H1 (cell line): Measurements from ENCODE around the gene ATG7. TPM values are rescaled to one million over a fixed set of nuclear protein-coding genes. Genes with fewer than 3 reads are reported as not detected.

Experiments
- CTCF ChIA-PET: fragments of 300-600 bp; sonication (Branson Sonifier 250); formaldehyde crosslinking; loops from one replicate; lab custom pipeline; 2021; ENCODE audit not compliant: partially characterized antibody; lab: Charles Lee
- POLR2A ChIA-PET: fragments of 300-600 bp; sonication (Branson Sonifier 250); formaldehyde crosslinking; loops from one replicate; lab custom pipeline; 2021; ENCODE audit warnings: inconsistent platforms; ENCODE audit not compliant: partially characterized antibody; lab: Charles Lee
- DNase-seq, 2 experiments: peaks; one replicate each; pipeline versions ENCODE4 v3.0.0 to v3.0.0-alpha.2; 2010 to 2022; ENCODE audit warnings: low spot score in 2 of 2, low read depth in 1 of 2, mixed read lengths in 1 of 2
- FAIRE-seq: peaks from 2 replicates; lab custom pipeline; 2011; peaks lifted over from hg19 to GRCh38; lab: Jason Lieb, UNC
- H2AFZ ChIP-seq: 2 replicates; pipeline ENCODE4 v1.8.1; 2012; ENCODE audit warnings: low read length, inconsistent platforms
- H2AK5ac ChIP-seq: 2 replicates; pipeline ENCODE4 v1.6.1; 2013; ENCODE audit warnings: low read depth, low read length
- H2BK120ac ChIP-seq: replicated peaks from 2 replicates; pipeline ENCODE3; 2013; ENCODE audit warnings: low read depth, low read length, inconsistent platforms
- H2BK12ac ChIP-seq: 2 replicates; pipeline ENCODE4 v1.6.1; 2013; ENCODE audit warnings: low read depth, low read length
- H2BK15ac ChIP-seq: 2 replicates; pipeline ENCODE4 v1.6.1; 2013; ENCODE audit warnings: low read length
- H2BK20ac ChIP-seq: 2 replicates; pipeline ENCODE4 v1.6.1; 2013; ENCODE audit warnings: low read length
- H2BK5ac ChIP-seq: 2 replicates; pipeline ENCODE4 v1.6.1; 2013; ENCODE audit warnings: low read depth, low read length
- H3K14ac ChIP-seq: 2 replicates; pipeline ENCODE4 v1.6.1; 2013; ENCODE audit warnings: inconsistent platforms; ENCODE audit not compliant: insufficient read length
- H3K18ac ChIP-seq: 2 replicates; pipeline ENCODE4 v1.6.1; 2013; ENCODE audit warnings: low read length; ENCODE audit errors: extremely low read depth
- H3K23ac ChIP-seq: 2 replicates; pipeline ENCODE4 v1.6.1; 2013; ENCODE audit warnings: inconsistent platforms; ENCODE audit not compliant: insufficient read length
- H3K23me2 ChIP-seq: 2 replicates; pipeline ENCODE4 v1.6.1; 2013; ENCODE audit warnings: low read depth, low read length
- H3K27ac ChIP-seq: 2 replicates; pipeline ENCODE4 v1.6.1; 2011; ENCODE audit warnings: low read depth, low read length, inconsistent platforms
- H3K27me3 ChIP-seq, 4 experiments: replicated peaks in 1 of 4; 1 replicate in 1 of 4; 2 replicates in 3 of 4; pipeline versions ENCODE4 v1.6.1 to v1.8.1; 2011 to 2013; ENCODE audit warnings: low read length in 3 of 4, mild to moderate bottlenecking in 3 of 4, inconsistent platforms in 2 of 4, mixed read lengths in 2 of 4, moderate library complexity in 1 of 4; ENCODE audit not compliant: control insufficient read depth in 3 of 4, insufficient read depth in 3 of 4; ENCODE audit errors: extremely low read depth in 1 of 4
- H3K36me3 ChIP-seq, 4 experiments: 2 replicates each; pipeline versions ENCODE4 v1.6.1 to v1.8.1; 2011 to 2013; ENCODE audit warnings: mild to moderate bottlenecking in 4 of 4, low read length in 3 of 4, moderate library complexity in 2 of 4, control low read depth in 1 of 4, inconsistent platforms in 1 of 4; ENCODE audit not compliant: insufficient read depth in 4 of 4, control insufficient read depth in 2 of 4
- H3K4ac ChIP-seq: replicated peaks from 2 replicates; pipeline ENCODE3; 2013; ENCODE audit warnings: low read length, low read depth, mixed read lengths, inconsistent platforms; ENCODE audit not compliant: insufficient read length
- H3K4me1 ChIP-seq, 4 experiments: replicated peaks in 1 of 4; 1 replicate in 1 of 4; 2 replicates in 3 of 4; pipeline versions ENCODE4 v1.6.1 to v1.8.1; 2011 to 2013; ENCODE audit warnings: low read length in 3 of 4, inconsistent platforms in 2 of 4, mixed read lengths in 1 of 4; ENCODE audit not compliant: insufficient read depth in 4 of 4, control insufficient read depth in 3 of 4
- H3K4me2 ChIP-seq, 2 experiments: 2 replicates each; pipeline versions ENCODE4 v1.6.1 to v1.8.1; 2011 to 2013; ENCODE audit warnings: low read depth in 2 of 2, low read length in 2 of 2, control low read depth in 1 of 2, inconsistent platforms in 1 of 2, mild to moderate bottlenecking in 1 of 2; ENCODE audit not compliant: insufficient read depth in 1 of 2
- H3K4me3 ChIP-seq, 4 experiments: fragments of 200-600, 300-600 bp in 1 of 4; sonication (generic), shearing (Covaris generic), sonication (Bioruptor Twin) in 1 of 4; 2 replicates each; pipeline versions ENCODE4 v1.5.1 to v1.8.1; 2011 to 2016; ENCODE audit warnings: low read length in 4 of 4, low read depth in 3 of 4, control low read depth in 2 of 4, inconsistent platforms in 2 of 4, mild to moderate bottlenecking in 2 of 4, mixed read lengths in 1 of 4, moderate library complexity in 1 of 4; ENCODE audit not compliant: insufficient read depth in 2 of 4; ENCODE audit errors: extremely low read depth in 1 of 4
- H3K56ac ChIP-seq: replicated peaks from 2 replicates; pipeline ENCODE3; 2013; ENCODE audit warnings: low read depth, mild to moderate bottlenecking, mixed read lengths, low read length, inconsistent platforms; ENCODE audit not compliant: insufficient read length
- H3K79me1 ChIP-seq: 2 replicates; pipeline ENCODE4 v1.6.1; 2013; ENCODE audit warnings: low read depth, low read length, control low read depth
- H3K79me2 ChIP-seq, 2 experiments: 2 replicates each; pipeline versions ENCODE4 v1.6.1 to v1.8.1; 2012 to 2013; ENCODE audit warnings: low read length in 2 of 2, mild to moderate bottlenecking in 2 of 2, inconsistent platforms in 1 of 2; ENCODE audit not compliant: insufficient read depth in 2 of 2, control insufficient read depth in 1 of 2
- H3K9ac ChIP-seq, 4 experiments: replicated peaks in 1 of 4; 1 replicate in 1 of 4; 2 replicates in 3 of 4; pipeline versions ENCODE4 v1.6.1 to v1.8.1; 2011 to 2013; ENCODE audit warnings: low read depth in 3 of 4, low read length in 3 of 4, control low read depth in 2 of 4, mild to moderate bottlenecking in 2 of 4, moderate library complexity in 2 of 4, inconsistent platforms in 1 of 4; ENCODE audit errors: extremely low read depth in 1 of 4
- H3K9me3 ChIP-seq, 2 experiments: 2 replicates each; pipeline versions ENCODE4 v1.6.1 to v1.8.1; 2012 to 2013; ENCODE audit warnings: mild to moderate bottlenecking in 2 of 2, moderate library complexity in 2 of 2, control low read depth in 1 of 2, inconsistent platforms in 1 of 2, low read depth in 1 of 2, low read length in 1 of 2, mixed read lengths in 1 of 2; ENCODE audit not compliant: insufficient read depth in 2 of 2
- H4K20me1 ChIP-seq, 2 experiments: replicated peaks in 1 of 2; 2 replicates each; pipeline versions ENCODE3 to v1.8.1; 2011 to 2013; ENCODE audit warnings: inconsistent platforms in 2 of 2, low read length in 2 of 2, mild to moderate bottlenecking in 1 of 2; ENCODE audit not compliant: insufficient read depth in 2 of 2, control insufficient read depth in 1 of 2
- H4K5ac ChIP-seq: 2 replicates; pipeline ENCODE4 v1.6.1; 2013; ENCODE audit warnings: low read length, low read depth, mixed read lengths, inconsistent platforms; ENCODE audit not compliant: insufficient read length
- H4K8ac ChIP-seq: 2 replicates; pipeline ENCODE4 v1.8.0; 2013; ENCODE audit warnings: mild to moderate bottlenecking, moderate library complexity, low read length, inconsistent platforms; ENCODE audit not compliant: insufficient read depth; ENCODE audit errors: extremely low read depth
- H4K91ac ChIP-seq: replicated peaks from 2 replicates; pipeline ENCODE3; 2013; ENCODE audit warnings: low read length, mixed read lengths, inconsistent platforms; ENCODE audit not compliant: insufficient read length
- BACH1 ChIP-seq: IDR thresholded peaks from 2 replicates; pipeline ENCODE4 v1.6.1; 2012; ENCODE audit warnings: low read length, improper control_type of control experiment
- BCL11A ChIP-seq, 2 experiments: IDR thresholded peaks; one replicate each; pipeline ENCODE4 v1.6.1; 2011; ENCODE audit warnings: low read depth in 2 of 2, low read length in 2 of 2, mild to moderate bottlenecking in 2 of 2
- CBX8 ChIP-seq: fragments of 300-800, 300-1000 bp; sonication (generic); IDR thresholded peaks from 2 replicates; pipeline ENCODE4 v1.7.1; 2016; ENCODE audit warnings: low read depth, low read length, borderline replicate concordance
- CHD1 ChIP-seq: IDR thresholded peaks from 2 replicates; pipeline ENCODE4 v1.6.1; 2012; ENCODE audit warnings: low read depth, low read length, improper control_type of control experiment
- FOSL1 ChIP-seq: IDR thresholded peaks from 2 replicates; pipeline ENCODE4 v1.6.1; 2011; ENCODE audit warnings: mild to moderate bottlenecking, low read depth, low read length, moderate library complexity; ENCODE audit not compliant: insufficient read depth
- GABPA ChIP-seq: IDR thresholded peaks from 2 replicates; pipeline ENCODE4 v1.6.1; 2011; ENCODE audit warnings: mild to moderate bottlenecking, low read length, moderate library complexity, borderline replicate concordance; ENCODE audit not compliant: insufficient read depth
- GTF2F1 ChIP-seq: IDR thresholded peaks from 2 replicates; pipeline ENCODE4 v1.6.1; 2012; ENCODE audit warnings: low read depth, low read length, improper control_type of control experiment, borderline replicate concordance
- JUND ChIP-seq: IDR thresholded peaks from 2 replicates; pipeline ENCODE4 v1.6.1; 2011; ENCODE audit warnings: mild to moderate bottlenecking, improper control_type of control experiment, low read length
- KDM4A ChIP-seq: IDR thresholded peaks from one replicate; pipeline ENCODE4 v1.7.1; 2012; ENCODE audit warnings: low read depth, mild to moderate bottlenecking, moderate library complexity, low read length, inconsistent platforms; ENCODE audit not compliant: severe bottlenecking
- PHF8 ChIP-seq: fragments of 200-600 bp; sonication (generic); conservative IDR thresholded peaks from 2 replicates; pipeline ENCODE4 v1.7.1; 2012; ENCODE audit warnings: low read depth, mild to moderate bottlenecking, inconsistent platforms, low read length, moderate library complexity
- POLR2A ChIP-seq, 2 experiments: IDR thresholded peaks; 1 replicate in 1 of 2; 2 replicates in 1 of 2; pipeline ENCODE4 v1.6.1; 2011; ENCODE audit warnings: low read depth in 2 of 2, low read length in 2 of 2, mild to moderate bottlenecking in 2 of 2; ENCODE audit errors: control extremely low read depth in 1 of 2
- RBBP5 ChIP-seq: IDR thresholded peaks from 2 replicates; pipeline ENCODE4 v1.7.1; 2012; ENCODE audit warnings: low read depth, mild to moderate bottlenecking, inconsistent platforms, low read length, moderate library complexity, borderline replicate concordance
- RXRA ChIP-seq: IDR thresholded peaks from 2 replicates; pipeline ENCODE4 v1.6.1; 2011; ENCODE audit warnings: low read depth, mild to moderate bottlenecking, low read length, moderate library complexity; ENCODE audit not compliant: insufficient read depth
- SAP30 ChIP-seq: fragments of 300-600 bp; sonication (generic); IDR thresholded peaks from 2 replicates; pipeline ENCODE4 v1.7.1; 2012; ENCODE audit warnings: low read length, moderate library complexity, mild to moderate bottlenecking, inconsistent platforms; ENCODE audit not compliant: insufficient read depth, insufficient replicate concordance
- SP1 ChIP-seq: IDR thresholded peaks from 2 replicates; pipeline ENCODE4 v1.6.1; 2011; ENCODE audit warnings: low read depth, low read length
- WGBS, 2 experiments: shearing (Covaris generic) in 1 of 2; methylation state at CpG; one replicate each; pipeline versions ENCODE4 v1.1.6 to v1.1.7; 2013 to 2015; ENCODE audit warnings: low lambda C conversion rate in 2 of 2, mixed read lengths in 2 of 2, inconsistent platforms in 1 of 2, low coverage in 1 of 2, missing lambda C conversion rate in 1 of 2; ENCODE audit not compliant: insufficient replicate concordance in 2 of 2, insufficient coverage in 1 of 2, insufficient read length in 1 of 2; ENCODE audit errors: extremely low coverage in 1 of 2, missing lambda C conversion rate in 1 of 2; 5-methylcytosine and 5-hydroxymethylcytosine counted together
- polyA plus RNA-seq, 7 experiments: library from polyadenylated mRNA; depleted of rRNA in 3 of 7; stranded (reverse) in 5 of 7; unstranded in 2 of 7; fragments of >200 nt in 5 of 7; fragments of 200-250 nt in 2 of 7; gene quantifications; 1 replicate in 5 of 7; 2 replicates in 1 of 7; 4 replicates in 1 of 7; pipeline versions ENCODE4 v1.2.1 to v1.2.3, GENCODE V29; 2011 to 2013; ENCODE audit warnings: missing spikeins in 2 of 7, mixed read lengths in 2 of 7
- total RNA-seq: library from RNA; stranded (reverse); fragmentation: NEBNext Ultra II Directional; extraction: Animal tissue kit (Norgen Biotek cat#: 25700); gene quantifications from 2 replicates; pipeline ENCODE4 v1.2.1, GENCODE V29; 2021

The ATG7 gene
- total and polyA plus RNA-seq, 2 of the 8 experiments (the other 6 are each of a cell fraction or from before 2014, with no cell fraction given), result 15.0 to 19.1 TPM

DNA sequence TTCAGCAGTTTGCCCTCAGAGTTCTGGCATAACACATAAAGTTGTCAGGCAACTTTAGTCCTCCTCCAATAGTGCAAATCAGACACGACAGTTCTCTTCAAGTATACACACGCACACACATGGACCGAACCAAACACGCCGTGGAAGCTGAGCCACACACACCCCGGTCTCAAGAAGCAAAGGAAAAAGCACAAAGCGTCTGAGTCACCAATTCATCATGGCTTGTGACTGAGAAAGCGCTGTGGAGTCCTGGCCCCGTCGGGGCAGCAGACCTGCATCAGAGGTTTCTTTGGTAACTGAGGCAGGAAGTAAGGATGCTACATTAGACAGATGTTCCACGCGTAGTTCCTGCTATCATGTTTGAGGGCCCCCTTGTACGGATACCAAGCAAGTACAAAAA is 285.8 kb downstream of the ATG7 start:
- FAIRE-seq (no peak), DNase-seq (no peak)
- H3K36me3 ChIP-seq, result peaks cover 0 to 10% (median 1%) of the 10 kb centered on the region in 4 experiments; a peak in 4 of 8 replicates
- H4K5ac ChIP-seq, result no peak overlapping the region
- H2AFZ ChIP-seq, result no peak overlapping the region
- no peaks in the 10 kb centered on the region for H3K27me3 ChIP-seq
- no peaks in the 10 kb centered on the region; a peak in 1 of 4 replicates for H3K79me2 ChIP-seq
- H3K9me3 ChIP-seq, result no peaks in the 10 kb centered on the region
- H3K79me1 ChIP-seq, result peaks cover 12% of the 10 kb centered on the region
- H2BK120ac ChIP-seq, result no peak overlapping the region
- H2AK5ac ChIP-seq, result no peak overlapping the region
- H3K4me1 ChIP-seq, result peaks cover 0 to 9% (median 0%) of the 10 kb centered on the region in 4 experiments; a peak in 2 of 7 replicates
- 92% methylated on average over 13 of the region's 13 CpGs; no CpG with 5 or more reads in 1 of the 2 experiments for WGBS, 2 experiments
- peaks cover 12 to 18% of the 10 kb centered on the region in 2 experiments for H4K20me1 ChIP-seq
- H3K23me2 ChIP-seq, result no peaks in the 10 kb centered on the region
- H3K14ac ChIP-seq, result no peak overlapping the region
- H3K27ac ChIP-seq, result no peak overlapping the region
- H2BK15ac ChIP-seq, result no peak overlapping the region
- no peak overlapping the region for H3K56ac ChIP-seq
- H3K4me3 ChIP-seq, result no peak overlapping the region
- H2BK20ac ChIP-seq, result no peak overlapping the region
- H4K91ac ChIP-seq, result no peak overlapping the region
- H4K8ac ChIP-seq, result no peak overlapping the region
- ChIA-PET CTCF (interaction anchor here (0.8 to 1.3 kb wide), 5 partner anchors 9 to 93 kb away, joined by 3 to 6 read pairs (median 3); no protein-coding TSS in a partner anchor), POLR2A (no interaction called here)
- H2BK5ac ChIP-seq, result 0 out of 2 replicates have a peak overlapping the region, but pooled peaks have one; percentile 8
- no peak overlapping the region for H3K23ac ChIP-seq
- no peak overlapping the region for H3K4me2 ChIP-seq
- no peak overlapping the region for H3K9ac ChIP-seq
- H3K18ac ChIP-seq, result no peak overlapping the region
- H2BK12ac ChIP-seq, result no peak overlapping the region
- no peak overlapping the region for H3K4ac ChIP-seq
- no peak for TF ChIP-seq RBBP5
- TF ChIP-seq JUND, result no peak
- no peak for TF ChIP-seq RXRA
- TF ChIP-seq PHF8, result no peak
- no peak for TF ChIP-seq GTF2F1
- no peak for TF ChIP-seq BACH1
- no peak for TF ChIP-seq CBX8
- TF ChIP-seq BCL11A (IDR thresholded peaks at IDR 0.05; ENCODE audit: low read depth in 2 of 2, low read length in 2 of 2), result no peak
- no peak for TF ChIP-seq FOSL1
- no peak for TF ChIP-seq POLR2A (IDR thresholded peaks at IDR 0.05; ENCODE audit: control extremely low read depth in 1 of 2, low read depth in 2 of 2, low read length in 2 of 2)
- no peak for TF ChIP-seq CHD1
- no peak for TF ChIP-seq KDM4A
- TF ChIP-seq SP1, result no peak
- no peak for TF ChIP-seq GABPA
- no peak for TF ChIP-seq SAP30
